HG02763 (cell line): Measurements from ENCODE around the gene SOX15.
"Not testable (repeated sequence)": the region's sequence is repeated elsewhere in the genome, so short reads cannot be mapped to it uniquely, and the experiment has no call there.

ENCODE experiments used
- ATAC-seq: cut with Tn5 transposase; IDR thresholded peaks from one replicate; pipeline ENCODE4 v1.9.1; 2021; ENCODE audit warnings: mild to moderate bottlenecking, moderate library complexity; ENCODE audit not compliant: unreplicated experiment

The SOX15 gene

DNA sequence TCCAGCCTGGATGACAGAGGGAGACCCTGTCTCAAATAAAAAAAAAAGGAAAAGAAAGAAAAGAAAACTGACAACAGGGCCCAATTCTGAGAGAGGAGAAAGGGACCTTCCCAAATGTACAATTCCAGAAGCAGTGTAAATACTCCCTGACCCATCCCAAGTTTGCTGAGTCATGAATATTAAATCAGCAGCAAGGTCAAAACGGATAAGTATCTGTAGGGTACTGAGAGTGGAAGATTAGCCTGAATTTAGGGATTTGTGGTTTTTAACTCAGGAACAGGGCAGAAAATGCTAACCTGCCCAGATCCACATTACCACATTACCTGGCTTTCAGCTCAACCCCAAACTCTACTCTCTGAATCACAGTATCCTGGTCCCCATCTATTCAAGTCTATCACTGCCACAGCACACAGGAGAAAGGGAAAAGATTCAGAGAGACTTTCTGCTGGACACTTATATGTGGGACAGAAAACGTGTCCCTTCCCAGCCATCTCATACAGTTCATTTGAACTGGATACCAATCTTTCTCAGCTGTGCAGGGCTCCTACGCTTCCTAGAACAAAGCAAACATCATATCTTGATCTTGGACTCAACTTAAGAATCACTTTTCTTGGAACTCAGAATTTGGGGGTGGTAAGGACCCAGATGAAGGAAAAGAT lies 21.9 kb upstream of the SOX15 start:
- no peak for ATAC-seq

DNA sequence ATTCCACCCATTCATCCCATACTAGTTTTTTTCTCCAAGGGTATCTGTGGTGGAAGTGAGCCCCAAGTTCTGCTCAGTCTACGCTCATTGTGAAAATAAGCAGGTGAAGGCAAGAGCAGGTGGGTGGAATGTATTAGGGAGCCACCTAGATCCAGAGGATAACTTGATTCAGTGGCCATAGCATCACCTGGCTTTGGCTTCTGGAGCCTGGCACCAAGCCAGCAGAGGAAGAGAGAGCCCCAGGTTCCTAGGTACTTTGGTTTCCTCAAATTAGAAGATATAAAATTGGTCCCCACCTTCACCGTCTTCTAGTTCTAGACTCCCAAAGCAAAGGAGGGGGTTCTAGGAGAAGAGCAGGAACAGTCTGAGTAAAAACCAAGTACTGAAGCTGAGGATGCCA lies 20.7 kb upstream of the SOX15 start:
- no peak for ATAC-seq

- no peak for ATAC-seq
Observed at GRCh38 chr17:7606280-7606679, 16.4 kb upstream of the SOX15 start.

GRCh38 chr17:7597561-7597960 lies 7.7 kb upstream of the SOX15 start:
- ATAC-seq = not testable (repeated sequence)

- no peak for ATAC-seq
Observed at GRCh38 chr17:7593296-7593695, 3.4 kb upstream of the SOX15 start.

DNA sequence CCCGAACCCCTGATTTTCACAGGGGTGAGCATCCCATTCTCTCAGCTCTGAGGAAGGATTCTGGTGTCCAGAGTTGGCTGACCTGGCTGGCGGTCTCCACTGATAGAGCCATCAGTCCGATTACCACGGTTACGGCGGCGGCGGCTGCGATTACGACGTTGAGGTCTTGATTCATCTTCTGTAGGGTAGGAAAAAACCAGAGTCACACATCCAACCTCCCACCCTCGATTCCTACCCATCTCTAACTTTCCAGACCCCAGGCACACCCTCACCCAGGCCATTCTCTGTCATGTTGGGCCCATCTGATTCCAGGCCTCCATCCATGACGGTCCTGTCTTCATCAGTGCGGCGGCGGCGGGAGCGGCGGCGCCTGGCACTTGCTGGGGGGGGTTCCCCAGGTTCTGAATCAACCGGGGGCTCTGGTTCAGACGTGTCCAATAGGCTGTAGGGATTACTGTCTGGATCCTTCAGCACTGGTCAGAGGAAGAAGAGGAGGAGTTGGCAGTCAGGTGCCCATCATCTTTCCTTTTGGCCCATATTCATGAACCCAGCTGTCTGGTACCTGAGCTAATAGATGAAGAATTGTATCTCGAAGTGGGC lies 2.6 kb upstream of the SOX15 start:
- ATAC-seq = no peak

DNA sequence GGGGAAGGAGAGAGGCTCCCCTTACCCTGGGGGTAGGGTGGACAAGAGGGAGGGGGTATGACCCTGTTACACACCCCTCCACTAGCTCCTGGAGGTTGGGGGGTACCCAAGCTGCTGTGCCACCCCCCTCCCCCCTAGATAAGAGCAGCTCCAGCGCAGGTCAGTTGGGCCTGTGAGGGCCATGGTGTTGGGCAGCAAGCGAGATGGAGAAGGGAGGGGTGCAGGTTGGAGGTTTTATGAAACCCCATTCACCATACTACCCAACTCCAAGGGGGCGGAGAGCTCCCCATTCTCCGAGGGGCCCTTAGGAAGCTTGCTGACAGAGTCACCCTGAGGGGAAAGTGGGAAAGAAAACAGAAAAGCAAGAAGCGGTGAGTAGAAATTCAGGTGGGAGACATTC lies 1.7 kb upstream of the SOX15 start:
- no peak for ATAC-seq

DNA sequence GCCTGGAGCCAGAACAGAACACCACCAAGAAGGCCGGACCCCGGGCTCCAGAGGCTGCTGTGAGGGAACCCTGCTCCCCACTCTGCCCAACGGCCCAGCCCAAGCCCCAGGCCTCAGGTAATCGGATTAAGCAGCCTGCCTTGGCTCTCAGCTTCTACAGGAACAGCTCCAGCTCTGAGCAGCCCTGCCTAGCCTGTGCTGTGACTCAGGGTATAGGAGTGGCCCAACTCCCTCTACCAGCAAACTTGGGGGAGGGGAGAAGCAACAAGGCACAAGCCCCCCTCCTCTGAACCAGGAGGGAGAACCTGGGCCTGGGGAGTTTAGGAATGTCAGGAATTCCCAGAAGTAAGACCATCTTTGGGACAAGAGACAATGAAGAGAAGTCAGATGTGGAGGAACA lies 849 bp upstream of the SOX15 start:
- ATAC-seq = no peak

DNA sequence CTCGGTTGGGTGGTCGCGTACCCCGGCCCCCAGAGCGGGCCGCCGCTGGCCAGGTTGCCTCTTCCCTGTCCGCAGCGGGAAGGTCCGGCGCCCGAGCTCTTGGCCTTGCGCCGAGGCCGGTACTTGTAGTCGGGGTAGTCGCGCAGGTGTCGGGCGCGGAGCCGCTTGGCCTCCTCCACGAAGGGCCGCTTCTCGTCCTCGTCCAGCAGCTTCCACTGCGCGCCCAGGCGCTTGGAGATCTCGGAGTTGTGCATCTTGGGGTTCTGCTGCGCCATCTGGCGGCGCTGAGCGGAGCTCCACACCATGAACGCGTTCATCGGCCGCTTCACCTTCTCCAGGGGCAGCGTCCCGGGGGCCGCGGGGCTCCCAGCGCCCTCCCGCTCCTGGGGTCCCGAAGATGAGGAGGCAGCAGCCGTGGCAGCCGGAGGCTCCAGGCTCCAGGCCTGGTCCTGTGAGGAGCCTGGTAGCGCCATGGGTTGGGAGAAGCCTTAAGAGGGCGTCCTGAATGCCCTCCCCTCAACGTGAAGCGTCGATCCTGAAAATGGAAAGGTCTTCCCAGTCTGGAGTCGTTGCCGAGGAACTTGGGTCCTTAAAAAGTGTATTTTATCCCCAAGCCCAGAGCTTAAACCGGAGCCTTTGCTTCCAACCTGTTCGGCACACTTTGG lies 558 bp downstream of the SOX15 start:
- ATAC-seq = no peak

GRCh38 chr17:7588553-7589203 lies 1.2 kb downstream of the SOX15 start:
- no peak for ATAC-seq

DNA sequence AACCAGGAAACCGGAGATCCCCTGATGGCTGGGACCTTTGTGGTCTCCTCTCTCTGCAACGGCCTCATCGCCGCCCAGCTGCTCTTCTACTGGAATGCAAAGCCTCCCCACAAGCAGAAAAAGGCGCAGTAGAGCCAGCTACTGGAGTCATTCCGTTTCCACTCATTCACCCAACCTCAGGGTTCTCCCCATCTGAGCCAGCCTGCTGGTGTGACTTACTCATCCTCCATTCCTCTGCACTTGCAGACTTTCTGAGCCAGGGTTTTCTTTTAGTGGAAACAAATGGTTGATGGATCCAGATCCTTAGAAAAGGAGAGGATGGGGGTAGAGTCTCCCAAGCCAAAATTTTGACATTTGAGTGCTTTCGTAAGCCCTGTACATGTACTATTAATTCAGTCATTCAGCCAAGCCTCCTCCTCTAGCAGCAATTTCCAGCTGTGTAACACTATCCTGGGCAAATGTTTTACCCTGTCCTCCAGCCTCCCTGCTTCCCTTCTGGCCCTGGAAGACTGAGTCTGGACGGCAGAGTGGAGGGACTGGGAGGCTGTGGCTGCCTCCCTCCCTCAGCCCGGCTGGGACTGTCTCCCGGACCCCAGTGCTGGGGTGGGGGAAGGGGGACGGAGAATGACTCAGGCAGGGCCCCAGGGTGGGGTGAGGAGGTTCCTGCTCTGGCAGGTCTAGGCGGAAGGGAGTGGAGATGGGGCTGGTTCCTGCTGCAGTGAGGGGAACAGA lies 2.3 kb downstream of the SOX15 start:
- no peak for ATAC-seq

GRCh38 chr17:7586673-7587419 lies 3.0 kb downstream of the SOX15 start:
- no peak for ATAC-seq

DNA sequence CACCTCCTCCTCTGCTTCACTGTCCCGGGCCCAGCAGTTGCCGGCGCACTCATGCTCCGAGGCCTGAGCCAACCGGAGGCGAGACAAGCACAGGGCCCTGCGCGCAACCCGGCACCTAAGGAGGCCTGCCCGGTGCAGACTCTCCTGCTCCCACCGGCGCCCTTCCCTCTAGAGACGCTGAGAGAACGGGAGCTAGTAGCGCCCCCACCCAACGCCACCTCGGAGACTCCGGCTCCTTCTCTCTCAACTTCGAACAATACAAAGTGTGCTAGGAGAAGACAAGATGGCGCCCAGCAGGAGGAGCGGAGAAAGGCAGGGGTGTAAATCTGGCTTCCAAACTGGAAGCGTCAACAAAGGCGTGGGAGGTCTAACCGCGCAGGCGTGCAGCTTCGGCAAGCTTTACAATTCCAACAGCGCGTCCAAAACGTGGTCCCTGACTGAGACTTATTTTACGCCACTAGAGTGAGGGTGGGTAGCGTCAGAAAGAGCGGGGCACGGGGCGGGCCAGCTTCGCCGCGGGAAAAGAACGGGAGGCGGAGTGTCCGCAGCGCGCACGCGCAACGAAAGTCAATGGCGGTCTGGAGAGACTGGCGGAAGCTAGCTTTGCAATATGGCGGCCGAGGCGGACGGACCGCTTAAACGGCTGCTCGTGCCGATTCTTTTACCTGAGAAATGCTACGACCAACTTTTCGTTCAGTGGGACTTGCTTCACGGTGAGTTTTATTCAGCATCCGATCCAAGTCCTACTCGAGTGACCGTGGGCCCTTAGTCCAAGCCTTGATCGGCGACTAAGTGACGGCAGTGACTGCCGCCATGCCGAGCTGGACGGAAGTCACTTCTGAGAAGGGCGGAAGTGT lies 6.4 kb downstream of the SOX15 start, which contains the start of gene MPDU1:
TSS of gene MPDU1 (plus strand) at position 600 of the 857 bp plus-strand sequence. CDS start at position 611, 11 bp downstream.
- ATAC-seq = peak; percentile 71

- ATAC-seq = no peak
Observed at GRCh38 chr17:7582396-7583252, 7.3 kb downstream of the SOX15 start.

DNA sequence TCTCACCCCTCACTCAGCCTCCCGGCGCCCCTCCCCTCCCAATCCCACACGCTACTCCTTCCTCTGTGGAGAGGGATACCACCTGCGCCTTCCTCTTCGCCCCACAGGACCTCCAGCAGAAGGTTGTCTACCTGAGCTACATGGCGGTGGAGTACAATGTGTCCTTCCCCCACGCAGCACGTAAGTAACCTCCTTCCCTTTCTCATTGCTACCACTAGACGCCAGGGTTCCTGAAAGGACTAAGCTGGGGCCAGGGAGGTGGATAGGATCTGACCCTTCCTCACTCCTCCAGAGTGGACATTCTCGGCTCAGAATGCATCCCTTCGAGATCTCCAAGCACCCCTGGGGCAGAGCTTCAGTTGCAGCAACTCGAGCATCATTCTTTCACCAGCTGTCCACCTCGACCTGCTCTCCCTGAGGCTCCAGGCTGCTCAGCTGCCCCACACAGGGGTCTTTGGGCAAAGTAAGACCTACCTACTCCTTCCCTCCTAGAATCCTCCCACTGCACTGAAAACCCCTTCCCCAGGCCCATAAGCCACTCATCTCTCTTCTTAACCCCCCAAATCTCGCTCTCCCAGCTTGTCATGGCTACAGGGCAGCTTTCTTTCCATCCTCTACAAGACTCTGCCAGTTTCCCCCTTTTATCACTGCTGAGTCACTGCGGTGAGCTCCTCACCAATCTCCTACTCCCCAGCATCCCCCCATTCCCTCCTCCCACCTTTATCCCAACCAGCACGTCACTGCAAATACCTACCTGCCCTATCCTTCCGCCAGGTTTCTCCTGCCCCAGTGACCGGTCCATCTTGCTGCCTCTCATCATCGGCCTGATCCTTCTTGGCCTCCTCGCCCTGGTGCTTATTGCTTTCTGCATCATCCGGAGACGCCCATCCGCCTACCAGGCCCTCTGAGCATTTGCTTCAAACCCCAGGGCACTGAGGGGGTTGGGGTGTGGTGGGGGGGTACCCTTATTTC lies 9.0 kb downstream of the SOX15 start:
- ATAC-seq = no peak

DNA sequence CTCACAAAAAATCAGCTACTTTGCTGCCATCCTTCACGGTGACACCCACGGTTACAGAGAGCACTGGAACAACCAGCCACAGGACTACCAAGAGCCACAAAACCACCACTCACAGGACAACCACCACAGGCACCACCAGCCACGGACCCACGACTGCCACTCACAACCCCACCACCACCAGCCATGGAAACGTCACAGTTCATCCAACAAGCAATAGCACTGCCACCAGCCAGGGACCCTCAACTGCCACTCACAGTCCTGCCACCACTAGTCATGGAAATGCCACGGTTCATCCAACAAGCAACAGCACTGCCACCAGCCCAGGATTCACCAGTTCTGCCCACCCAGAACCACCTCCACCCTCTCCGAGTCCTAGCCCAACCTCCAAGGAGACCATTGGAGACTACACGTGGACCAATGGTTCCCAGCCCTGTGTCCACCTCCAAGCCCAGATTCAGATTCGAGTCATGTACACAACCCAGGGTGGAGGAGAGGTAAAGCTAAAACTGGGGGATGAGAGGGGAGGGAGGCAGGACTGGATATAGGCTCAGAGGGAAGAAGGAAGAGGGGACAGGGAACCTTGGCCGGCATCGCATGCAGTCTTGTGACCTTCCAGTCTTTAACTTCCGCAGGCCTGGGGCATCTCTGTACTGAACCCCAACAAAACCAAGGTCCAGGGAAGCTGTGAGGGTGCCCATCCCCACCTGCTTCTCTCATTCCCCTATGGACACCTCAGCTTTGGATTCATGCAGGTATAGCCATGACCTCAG lies 9.9 kb downstream of the SOX15 start:
- ATAC-seq = no peak
